Activated CD8-positive, alpha-beta T cell treated with anti-CD3 and anti-CD28 coated beads for 36 hours (primary cell): Measurements from ENCODE around the gene ZNF317. TPM values are rescaled to one million over a fixed set of nuclear protein-coding genes. Genes with fewer than 3 reads are reported as not detected.

Experiments
- ATAC-seq: fragments of 200-7000 bp; cut with Tn5 transposase; one replicate; pipeline ENCODE4 v1.10.0; 2021; ENCODE audit warnings: mild to moderate bottlenecking, moderate library complexity
- CTCF ChIA-PET: fragments of 350-600 bp; sonication (Branson Sonifier 250); formaldehyde crosslinking; loops from one replicate; lab custom pipeline; 2021; ENCODE audit warnings: antibody characterized with exemption; lab: Charles Lee
- POLR2A ChIA-PET: fragments of 350-600 bp; sonication (Branson Sonifier 250); formaldehyde crosslinking; loops from one replicate; lab custom pipeline; 2021; ENCODE audit warnings: antibody characterized with exemption; lab: Charles Lee
- DNase-seq: peaks from one replicate; pipeline ENCODE4 v3.0.0-alpha.2; 2020
- H3K27ac Mint-ChIP-seq: one replicate; pipeline ENCODE4 v1.8.0; 2021; ENCODE audit warnings: mild to moderate bottlenecking, mixed read lengths
- H3K27me3 Mint-ChIP-seq: one replicate; pipeline ENCODE4 v1.8.0; 2021; ENCODE audit warnings: mixed read lengths
- H3K36me3 Mint-ChIP-seq: one replicate; pipeline ENCODE4 v1.8.0; 2021; ENCODE audit warnings: low read depth, mixed read lengths
- H3K4me1 Mint-ChIP-seq: one replicate; pipeline ENCODE4 v1.8.0; 2021; ENCODE audit warnings: low read depth, mixed read lengths
- H3K4me3 Mint-ChIP-seq: one replicate; pipeline ENCODE4 v1.8.0; 2021; ENCODE audit warnings: mild to moderate bottlenecking, moderate library complexity, mixed read lengths
- H3K9me3 Mint-ChIP-seq: one replicate; pipeline ENCODE4 v1.8.0; 2021; ENCODE audit warnings: mixed read lengths
- intact Hi-C: fragments of 100-400 bp; cut with micrococcal nuclease; formaldehyde crosslinking; loops from one replicate; pipeline ENCODE4 v1.10.0; 2022
- total RNA-seq, 2 experiments: library from RNA; stranded (reverse); gene quantifications; one replicate each; pipeline ENCODE4 v1.2.3, GENCODE V29; 2021
- TF ChIP-seq, protein P1 (sequence below): fragments of 200-600 bp; IDR thresholded peaks from one replicate; pipeline ENCODE4 v1.8.0; 2022; ENCODE audit warnings: antibody characterized with exemption, mild to moderate bottlenecking

ZNF317 gene
- total RNA-seq, 2 experiments from 2014 or later, result 41.4 to 41.7 TPM

DNA sequence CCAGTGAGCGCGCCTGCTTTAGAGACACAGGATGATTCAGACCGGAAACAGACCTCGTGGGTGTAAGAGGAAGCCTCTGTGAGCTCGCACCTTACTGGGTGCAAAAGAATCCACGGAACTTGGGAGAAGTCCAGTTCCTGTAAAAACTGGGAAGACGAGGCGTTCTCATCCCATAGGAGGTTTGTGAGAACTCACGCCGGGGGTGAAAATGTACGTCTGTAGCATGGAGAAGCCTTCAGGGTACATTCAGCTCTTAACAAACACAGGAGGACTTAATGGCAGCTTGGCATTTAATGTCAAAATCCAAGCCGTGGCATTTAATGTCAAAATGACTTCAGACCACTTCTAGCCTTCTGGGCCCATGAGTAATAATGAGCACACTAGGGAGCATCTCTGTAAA, 21.2 kb downstream of the ZNF317 start:
- intact Hi-C loops, result no loop called here
- DNase-seq (no peak), ATAC-seq (no peak)
- ChIA-PET CTCF (no interaction called here), POLR2A (no interaction called here)
- no peaks in the 10 kb centered on the region for H3K27me3 Mint-ChIP-seq
- peaks cover 22% of the 10 kb centered on the region for H3K9me3 Mint-ChIP-seq
- H3K27ac Mint-ChIP-seq, result no peak overlapping the region
- no peaks in the 10 kb centered on the region for H3K4me1 Mint-ChIP-seq
- H3K36me3 Mint-ChIP-seq, result peaks cover 90% of the 10 kb centered on the region
- TF ChIP-seq, protein P1, sequence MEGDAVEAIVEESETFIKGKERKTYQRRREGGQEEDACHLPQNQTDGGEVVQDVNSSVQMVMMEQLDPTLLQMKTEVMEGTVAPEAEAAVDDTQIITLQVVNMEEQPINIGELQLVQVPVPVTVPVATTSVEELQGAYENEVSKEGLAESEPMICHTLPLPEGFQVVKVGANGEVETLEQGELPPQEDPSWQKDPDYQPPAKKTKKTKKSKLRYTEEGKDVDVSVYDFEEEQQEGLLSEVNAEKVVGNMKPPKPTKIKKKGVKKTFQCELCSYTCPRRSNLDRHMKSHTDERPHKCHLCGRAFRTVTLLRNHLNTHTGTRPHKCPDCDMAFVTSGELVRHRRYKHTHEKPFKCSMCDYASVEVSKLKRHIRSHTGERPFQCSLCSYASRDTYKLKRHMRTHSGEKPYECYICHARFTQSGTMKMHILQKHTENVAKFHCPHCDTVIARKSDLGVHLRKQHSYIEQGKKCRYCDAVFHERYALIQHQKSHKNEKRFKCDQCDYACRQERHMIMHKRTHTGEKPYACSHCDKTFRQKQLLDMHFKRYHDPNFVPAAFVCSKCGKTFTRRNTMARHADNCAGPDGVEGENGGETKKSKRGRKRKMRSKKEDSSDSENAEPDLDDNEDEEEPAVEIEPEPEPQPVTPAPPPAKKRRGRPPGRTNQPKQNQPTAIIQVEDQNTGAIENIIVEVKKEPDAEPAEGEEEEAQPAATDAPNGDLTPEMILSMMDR, result no peak
- no peak overlapping the region for H3K4me3 Mint-ChIP-seq

DNA sequence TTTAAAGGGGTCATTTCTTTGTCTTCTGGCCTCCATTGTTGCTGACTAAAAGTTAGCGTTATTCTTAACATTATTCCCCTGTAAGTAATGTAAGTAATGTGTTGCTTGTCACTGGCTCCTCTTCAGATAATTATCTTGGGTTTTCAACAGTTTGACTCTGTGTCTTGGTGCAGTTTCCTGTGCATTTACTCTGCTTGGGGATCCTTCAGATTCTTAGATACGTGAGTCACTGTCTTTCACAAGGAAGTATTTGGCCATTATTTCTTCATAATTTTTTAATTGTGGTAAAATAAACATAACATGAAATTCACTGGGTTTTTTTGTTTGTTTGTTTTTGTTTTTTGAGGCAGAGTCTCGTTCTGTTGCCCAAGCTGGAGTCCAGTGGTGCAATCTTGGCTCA, 25.1 kb downstream of the ZNF317 start:
- Mint-ChIP-seq H3K27me3 (no peaks in the 10 kb centered on the region), H3K4me3 (no peak overlapping the region), H3K4me1 (no peaks in the 10 kb centered on the region), H3K9me3 (peaks cover 15% of the 10 kb centered on the region), H3K36me3 (peaks cover 64% of the 10 kb centered on the region), H3K27ac (no peak overlapping the region)
- ATAC-seq (no peak), DNase-seq (no peak)
- POLR2A ChIA-PET, result no interaction called here
- intact Hi-C loops, result no loop called here
- TF ChIP-seq, protein P1, result no peak
- CTCF ChIA-PET, result no interaction called here

DNA sequence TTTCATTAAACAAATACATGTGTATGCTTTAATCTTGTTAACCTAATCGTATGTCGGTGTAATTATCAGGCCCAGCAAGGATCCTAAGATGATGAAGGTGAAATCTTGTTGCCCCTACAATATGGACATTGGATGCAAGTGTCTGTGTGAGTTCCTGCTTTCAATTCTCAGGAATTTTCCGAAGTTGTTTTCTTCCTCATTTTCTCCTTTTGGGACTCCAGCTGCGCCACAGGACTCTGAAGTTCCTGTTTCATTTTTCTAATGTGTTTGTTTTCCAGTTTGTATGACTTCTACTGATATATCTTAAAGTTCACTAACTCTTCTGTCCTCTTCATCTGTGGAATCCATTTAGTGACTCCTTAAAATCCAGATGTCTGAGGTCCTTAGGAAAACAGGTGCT, 26.6 kb downstream of the ZNF317 start:
- CTCF ChIA-PET, result no interaction called here
- ATAC-seq (no peak), DNase-seq (no peak)
- POLR2A ChIA-PET, result no interaction called here
- H3K4me3 Mint-ChIP-seq, result no peak overlapping the region
- intact Hi-C loops, result no loop called here
- no peaks in the 10 kb centered on the region for H3K4me1 Mint-ChIP-seq
- peaks cover 49% of the 10 kb centered on the region for H3K36me3 Mint-ChIP-seq
- peaks cover 6% of the 10 kb centered on the region for H3K9me3 Mint-ChIP-seq
- no peaks in the 10 kb centered on the region for H3K27me3 Mint-ChIP-seq
- TF ChIP-seq, protein P1, result no peak
- H3K27ac Mint-ChIP-seq, result no peak overlapping the region

DNA sequence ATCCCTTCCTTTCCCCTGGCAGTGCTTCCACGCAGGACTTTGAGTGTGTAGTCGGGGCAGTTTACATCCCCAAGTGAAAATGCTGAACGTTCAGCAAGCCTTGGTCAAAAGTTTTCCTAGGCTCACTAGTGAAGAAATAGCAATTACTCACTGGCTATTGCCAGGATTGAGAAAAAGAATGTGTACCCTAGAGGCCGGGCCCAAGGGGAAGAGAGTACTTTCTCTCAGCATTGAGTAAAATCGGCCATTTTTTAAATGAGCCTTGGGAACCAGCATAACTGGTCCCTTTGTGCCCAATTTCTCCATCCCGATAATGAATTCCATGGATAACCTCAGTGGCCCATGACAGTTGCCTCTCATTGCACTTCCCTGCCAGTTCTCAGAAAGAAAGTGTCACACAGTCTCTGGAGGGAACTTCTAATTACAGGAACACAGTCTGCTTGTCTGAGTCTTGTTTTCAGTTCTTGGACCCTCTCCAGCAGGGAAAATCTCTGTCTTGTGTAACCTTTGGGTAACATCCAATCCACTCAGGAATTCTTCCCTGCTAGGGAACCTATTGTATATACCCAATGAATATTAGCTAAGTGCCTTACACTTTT, 31.3 kb downstream of the ZNF317 start:
- TF ChIP-seq, protein P1, result no peak
- Mint-ChIP-seq H3K27me3 (no peaks in the 10 kb centered on the region), H3K4me3 (no peak overlapping the region), H3K27ac (no peak overlapping the region), H3K9me3 (peaks cover 2% of the 10 kb centered on the region), H3K4me1 (no peaks in the 10 kb centered on the region), H3K36me3 (peaks cover 12% of the 10 kb centered on the region)
- DNase-seq, result no peak
- ChIA-PET POLR2A (no interaction called here), CTCF (no interaction called here)
- intact Hi-C loops, result no loop called here
- ATAC-seq, result no peak

DNA sequence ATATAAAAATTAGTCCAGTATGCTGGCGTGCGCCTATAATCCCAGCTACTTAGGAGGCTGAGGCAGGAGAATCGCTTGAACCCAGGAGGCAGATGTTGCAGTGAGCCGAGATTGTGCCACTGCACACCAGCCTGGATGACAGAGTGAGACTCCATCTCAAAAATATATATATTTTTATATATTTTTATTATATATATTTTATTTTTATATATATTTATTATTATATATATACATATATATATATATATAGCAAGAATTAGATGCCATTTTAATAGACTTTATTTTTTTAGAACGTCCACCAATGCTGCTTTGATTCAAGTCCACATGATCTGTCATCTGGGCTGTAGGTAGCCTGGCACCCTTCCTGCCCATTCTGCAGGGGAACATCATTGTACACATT, 35.1 kb downstream of the ZNF317 start:
- ATAC-seq, result no peak
- intact Hi-C loops, result no loop called here
- H3K36me3 Mint-ChIP-seq, result no peaks in the 10 kb centered on the region
- POLR2A ChIA-PET, result no interaction called here
- H3K27me3 Mint-ChIP-seq, result peaks cover 2% of the 10 kb centered on the region
- H3K27ac Mint-ChIP-seq, result no peak overlapping the region
- no peaks in the 10 kb centered on the region for H3K4me1 Mint-ChIP-seq
- no peaks in the 10 kb centered on the region for H3K9me3 Mint-ChIP-seq
- CTCF ChIA-PET, result no interaction called here
- DNase-seq, result no peak
- no peak overlapping the region for H3K4me3 Mint-ChIP-seq
- TF ChIP-seq, protein P1, result no peak
